Stimulated activated CD8-positive, alpha-beta memory T cell treated with anti-CD3 and anti-CD28 coated beads, Interleukin-7, amount 100 ng/mL, for 4 hours (primary cell): ENCODE results near the gene HRC.
"Not testable (repeated sequence)": the region's sequence is repeated elsewhere in the genome, so short reads cannot be mapped to it uniquely, and the experiment has no call there.

ENCODE experiments used
- DNase-seq, 2 donors: peaks; one replicate each; pipeline ENCODE4 v3.0.0-alpha.2; 2020; ENCODE audit warnings: low read depth in 2 of 2

The HRC gene

GRCh38 chr19:49135686-49136085 is 19.5 kb downstream of the HRC start:
- no peak for DNase-seq

DNA sequence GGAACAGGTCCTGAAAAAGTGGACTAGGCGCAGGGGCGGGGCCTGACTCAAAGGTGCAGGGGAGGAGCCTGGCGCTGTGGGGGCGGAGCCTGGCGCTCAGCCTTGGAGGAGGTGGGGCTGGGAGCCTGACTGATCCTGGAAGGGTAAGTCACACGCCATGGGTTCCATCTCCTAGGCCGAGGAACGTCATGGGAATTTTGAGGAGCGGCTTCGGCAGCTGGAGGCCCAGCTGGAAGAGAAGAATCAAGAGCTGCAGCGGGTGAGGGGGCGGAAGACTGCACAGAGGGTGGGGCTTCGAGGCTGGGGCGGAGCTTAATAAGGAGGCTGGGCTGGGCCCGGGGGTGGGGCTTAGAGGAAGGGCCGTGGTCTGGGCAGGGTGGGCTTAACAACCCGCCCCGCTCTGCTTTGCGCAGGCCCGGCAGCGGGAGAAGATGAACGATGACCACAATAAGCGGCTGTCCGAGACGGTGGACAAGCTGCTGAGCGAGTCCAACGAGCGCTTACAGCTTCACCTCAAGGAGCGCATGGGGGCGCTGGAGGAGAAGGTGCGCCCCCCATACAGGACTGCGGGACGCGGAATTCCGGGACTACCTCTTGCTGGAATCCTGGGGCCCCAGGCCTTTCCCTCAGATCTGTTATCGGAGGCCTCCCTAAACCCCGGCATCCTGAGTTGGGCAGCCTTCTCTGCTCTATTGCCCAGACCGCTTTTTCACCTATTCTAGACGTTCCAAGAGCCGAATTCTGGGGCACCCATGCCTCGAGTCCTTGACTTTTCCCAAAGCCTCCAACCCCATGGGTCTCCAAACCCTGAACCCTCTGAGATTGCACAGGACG is 21.4 kb downstream of the HRC start:
- no peak for DNase-seq

DNA sequence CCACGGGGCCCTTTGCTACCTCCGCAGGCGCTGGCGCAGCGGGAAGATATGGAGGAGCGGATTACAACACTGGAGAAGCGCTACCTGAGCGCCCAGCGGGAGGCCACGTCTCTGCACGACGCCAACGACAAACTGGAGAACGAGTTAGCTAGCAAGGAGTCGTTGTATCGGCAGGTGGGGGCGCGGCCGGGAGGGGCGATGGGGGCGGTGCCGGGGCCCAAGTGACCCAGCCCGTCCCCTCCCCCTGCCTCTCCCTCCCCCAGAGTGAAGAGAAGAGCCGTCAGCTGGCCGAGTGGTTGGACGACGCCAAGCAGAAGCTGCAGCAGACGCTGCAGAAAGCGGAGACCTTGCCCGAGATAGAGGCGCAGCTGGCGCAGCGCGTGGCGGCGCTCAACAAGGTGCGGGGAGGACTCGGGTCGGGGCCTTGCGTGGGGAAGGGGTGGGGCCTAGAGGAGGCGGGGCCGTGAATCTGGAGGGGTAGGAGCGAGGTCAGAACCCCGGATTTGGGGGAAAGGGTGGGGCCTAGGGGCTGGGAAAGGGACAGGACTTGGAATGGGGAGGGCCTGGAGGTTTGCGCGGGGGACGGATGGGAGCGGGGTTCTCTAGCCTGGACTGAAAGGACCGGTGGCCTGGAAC is 22.1 kb downstream of the HRC start:
- DNase-seq, result no peak

- no peak for DNase-seq
These were observed 24.9 kb downstream of the HRC start for GRCh38 chr19:49130325-49130724.

DNA sequence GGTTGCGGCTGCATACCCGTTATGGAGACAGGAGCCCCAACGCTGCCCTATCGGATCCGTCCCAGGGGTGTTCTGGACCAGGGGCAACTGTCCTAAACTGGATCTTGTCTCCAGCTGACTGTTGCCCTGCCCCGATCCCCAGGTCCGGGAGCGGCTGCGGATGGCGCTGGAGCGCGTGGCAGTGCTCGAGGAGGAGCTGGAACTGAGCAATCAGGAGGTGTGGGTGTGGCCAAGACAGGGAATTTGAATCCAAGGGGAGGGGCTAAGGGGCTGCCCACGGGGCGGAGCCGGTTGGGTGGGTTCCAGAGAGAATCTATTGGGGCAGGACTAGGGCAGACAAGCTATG is 26.0 kb downstream of the HRC start:
- DNase-seq, result no peak

DNA sequence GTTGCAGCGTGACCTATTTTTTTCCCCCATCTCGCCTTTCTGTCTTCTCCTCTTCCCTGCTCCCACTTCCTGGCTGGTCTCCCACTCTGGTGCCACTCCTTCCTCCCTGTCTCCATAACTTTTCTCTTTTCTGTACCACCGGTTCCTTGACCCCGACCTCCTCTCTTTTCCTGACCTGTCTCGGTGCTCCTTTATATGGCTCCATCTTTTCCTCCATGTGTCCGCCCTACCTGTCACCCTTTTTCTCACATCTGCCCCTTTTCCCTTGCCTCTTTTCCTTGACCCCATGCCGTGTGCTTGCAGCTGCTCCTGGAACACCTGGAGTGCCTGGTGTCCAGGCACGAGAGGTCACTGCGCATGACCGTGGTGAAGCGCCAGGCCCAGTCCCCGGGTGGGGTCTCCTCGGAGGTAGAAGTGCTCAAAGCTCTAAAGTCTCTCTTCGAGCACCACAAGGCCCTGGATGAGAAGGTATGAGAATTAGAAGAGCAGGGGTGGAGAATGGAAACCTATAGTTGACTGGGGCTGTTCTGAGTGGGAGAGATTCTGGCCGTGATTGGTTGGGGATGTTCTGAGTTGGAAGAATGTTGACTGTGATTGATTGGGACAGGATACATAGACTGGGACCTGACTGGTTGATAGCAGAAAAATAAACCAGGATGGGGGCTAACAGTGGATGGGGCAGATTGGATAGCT is 26.5 kb downstream of the HRC start:
- no peak for DNase-seq

DNA sequence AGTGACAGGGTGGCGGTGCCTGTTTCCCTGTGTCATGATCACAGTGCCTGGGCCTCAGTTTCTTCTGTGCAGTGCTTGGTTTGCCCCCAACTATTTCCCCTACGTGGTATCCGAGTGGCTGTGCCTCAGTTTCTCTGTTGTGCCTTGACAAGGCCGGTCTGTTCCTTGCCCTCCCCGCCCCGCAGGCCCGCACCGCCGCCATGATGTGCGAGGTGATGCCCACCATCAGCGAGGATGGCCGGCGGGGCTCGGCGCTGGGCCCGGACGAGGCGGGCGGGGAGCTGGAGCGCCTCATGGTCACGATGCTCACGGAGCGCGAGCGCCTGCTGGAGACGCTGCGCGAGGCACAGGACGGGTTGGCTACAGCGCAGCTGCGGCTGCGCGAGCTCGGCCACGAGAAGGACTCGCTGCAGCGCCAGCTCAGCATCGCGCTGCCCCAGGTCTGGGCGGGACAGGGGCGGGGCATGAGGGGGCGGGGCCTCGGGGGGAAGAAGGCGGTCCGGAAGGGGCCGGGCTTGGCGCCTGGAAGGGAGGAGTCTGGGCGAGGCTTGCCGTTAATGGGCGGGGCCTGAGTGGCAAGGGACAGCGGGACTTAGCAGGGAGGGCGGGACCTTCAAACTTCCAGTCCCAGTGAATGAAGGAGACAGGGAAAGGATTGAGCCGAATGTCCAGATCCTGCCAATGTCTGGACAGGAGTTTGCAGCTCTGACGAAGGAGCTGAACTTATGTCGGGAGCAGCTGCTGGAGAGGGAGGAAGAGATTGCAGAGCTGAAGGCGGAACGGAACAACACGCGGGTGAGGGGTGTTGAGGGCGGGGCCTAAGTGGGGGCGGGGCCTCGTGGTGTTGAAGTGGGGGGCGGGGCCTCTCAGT is 27.3 kb downstream of the HRC start:
- DNase-seq, result peak; percentile 88 to 90

DNA sequence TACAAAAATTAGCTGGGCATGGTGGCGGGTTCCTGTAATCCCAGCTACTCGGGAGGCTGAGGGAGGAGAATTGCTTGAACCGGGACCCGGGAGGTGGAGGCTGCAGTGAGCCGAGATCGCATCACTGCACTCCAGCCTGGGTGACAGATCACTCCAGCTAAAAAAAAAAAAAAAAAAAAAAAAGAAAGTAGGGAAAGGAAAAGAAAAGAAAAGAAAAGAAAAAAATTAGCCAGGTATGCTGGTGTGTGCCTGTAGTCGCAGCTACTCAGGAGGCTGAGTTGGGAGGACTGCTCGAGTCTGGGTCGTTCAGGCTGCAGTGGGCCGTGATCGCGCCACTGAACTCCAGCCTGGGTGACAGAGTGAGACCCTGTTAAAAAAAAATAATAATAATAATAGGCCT is 28.0 kb downstream of the HRC start:
- DNase-seq, result not testable (repeated sequence)

DNA sequence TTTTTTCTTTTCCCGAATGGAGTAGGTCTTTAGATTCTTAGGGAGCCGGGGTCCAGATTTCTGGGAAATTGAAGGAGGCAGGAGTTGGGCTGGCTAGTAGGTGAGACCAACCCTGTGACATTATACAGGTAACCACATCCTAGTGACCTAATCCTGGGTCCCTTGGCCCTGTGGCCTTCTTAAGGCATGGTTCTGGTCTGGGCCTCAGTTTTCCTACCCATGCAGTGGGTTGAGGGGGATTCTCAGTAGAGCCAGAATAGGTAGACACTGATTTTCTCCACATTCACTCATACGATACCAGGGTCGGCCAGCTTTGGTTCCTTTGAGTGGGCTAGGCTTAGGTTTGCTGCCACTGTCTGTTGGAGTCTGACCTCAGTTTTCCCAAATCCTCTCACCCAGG is 28.6 kb downstream of the HRC start:
- no peak for DNase-seq

DNA sequence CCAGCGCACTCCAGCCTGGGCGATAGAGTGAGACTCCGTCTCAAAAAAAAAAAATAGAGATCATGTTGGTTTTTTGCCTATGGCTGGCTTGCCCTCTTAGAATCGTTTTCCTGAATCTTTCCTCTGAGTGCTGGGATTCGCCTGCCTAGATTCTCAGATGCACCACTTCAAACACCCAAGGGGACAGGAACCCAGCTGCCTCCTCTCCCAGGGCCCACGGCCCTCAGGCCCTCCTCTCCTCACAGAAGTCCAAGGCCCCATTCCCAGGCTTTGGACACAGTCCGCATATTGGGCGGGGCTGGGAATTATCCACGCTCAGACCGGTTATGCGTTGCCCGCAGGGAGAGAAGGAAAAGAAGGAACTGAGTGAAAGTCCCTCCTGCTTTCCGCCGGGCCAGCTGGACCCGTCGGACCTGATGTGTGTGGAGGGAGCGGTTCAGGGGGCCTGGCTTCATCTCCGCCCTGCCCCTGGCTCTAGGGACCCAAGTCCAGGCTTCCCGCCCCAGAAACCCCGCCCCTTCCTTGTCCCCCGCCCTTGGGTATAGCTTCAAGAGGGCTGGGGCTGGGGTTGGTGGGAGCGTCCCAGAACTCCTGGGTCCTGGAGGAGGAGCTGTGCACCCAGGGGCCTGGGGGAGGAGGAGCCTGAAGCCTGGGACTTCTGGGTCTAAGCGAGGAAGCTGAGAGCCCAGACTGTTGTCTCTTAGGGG is 30.0 kb downstream of the HRC start:
- DNase-seq, result no peak

- not testable (repeated sequence) for DNase-seq
These were observed 31.9 kb downstream of the HRC start for GRCh38 chr19:49123285-49123684.

DNA sequence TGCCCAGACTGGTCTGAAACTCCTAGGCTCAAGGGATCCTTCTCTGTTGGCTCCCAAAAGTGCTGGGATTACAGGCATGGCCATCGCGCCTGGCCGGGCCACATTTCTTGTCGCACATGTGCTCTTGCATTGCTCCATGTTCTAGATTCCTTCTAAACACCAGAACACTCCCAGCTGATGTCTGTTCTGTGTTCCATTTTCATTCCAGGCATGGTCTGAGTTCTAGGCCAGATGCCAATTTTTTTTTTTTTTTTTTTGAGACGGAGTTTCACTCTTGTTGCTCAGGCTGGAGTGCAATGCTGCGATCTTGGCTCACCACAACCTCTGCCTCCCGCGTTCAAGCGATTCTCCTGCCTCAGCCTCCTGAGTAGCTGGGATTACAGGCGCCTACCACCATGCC is 33.4 kb downstream of the HRC start:
- not testable (repeated sequence) for DNase-seq

- DNase-seq, result no peak
These were observed 34.3 kb downstream of the HRC start for GRCh38 chr19:49120868-49121267.

- DNase-seq, result no peak
These were observed 34.9 kb downstream of the HRC start for GRCh38 chr19:49120325-49120683.

DNA sequence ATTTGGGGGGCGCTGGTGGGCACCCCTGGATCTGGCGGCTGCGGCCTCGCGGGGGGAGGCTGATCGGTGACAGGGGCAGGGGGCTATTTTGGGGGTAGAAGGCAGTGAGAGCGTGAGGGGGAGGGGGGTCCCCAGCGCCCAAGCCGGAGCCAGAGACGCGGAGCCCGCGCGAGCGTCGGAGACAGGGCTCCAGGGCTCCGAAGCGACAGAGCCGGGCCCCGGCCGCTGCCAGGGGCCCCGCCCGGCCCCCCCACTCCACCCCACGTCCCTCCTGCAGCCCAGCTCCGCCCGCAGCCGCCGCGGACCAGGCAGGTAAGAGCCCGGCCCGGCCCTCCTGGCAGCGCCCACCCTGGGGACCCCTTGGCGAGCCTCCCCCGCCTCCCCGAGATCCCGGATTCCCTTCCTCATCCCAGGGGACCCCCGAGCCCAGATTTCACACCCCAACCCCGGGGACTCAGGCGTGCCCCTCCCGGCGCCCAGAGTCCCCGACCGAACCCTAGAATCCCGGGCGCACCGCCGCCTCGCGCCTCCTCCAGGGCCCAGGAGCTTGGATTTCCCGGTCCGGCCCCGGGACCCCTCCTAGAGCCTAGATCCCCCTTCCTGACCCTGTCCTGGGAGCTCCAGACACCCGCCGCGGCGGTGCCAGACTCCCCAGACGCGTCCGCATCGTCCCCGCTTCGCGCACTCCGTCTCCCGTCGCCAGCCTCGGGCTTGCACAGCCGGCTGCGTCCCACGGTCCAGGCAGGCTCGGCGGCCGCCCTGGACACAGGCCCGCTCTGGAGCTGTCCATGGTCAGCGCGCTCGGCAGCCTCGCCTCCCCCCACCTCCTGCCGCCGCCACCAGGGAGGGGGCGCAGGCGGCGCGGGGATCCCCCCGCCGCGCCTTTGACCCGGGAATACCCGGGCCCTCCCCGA is 35.5 kb downstream of the HRC start, which contains the start of gene PPFIA3:
TSS of gene PPFIA3 (plus strand) at position 134 of the 914 bp plus-strand sequence. CDS start 8,330 bp downstream, outside the sequence.
- DNase-seq, result peak in 1 of 2 donors; percentile 13

DNA sequence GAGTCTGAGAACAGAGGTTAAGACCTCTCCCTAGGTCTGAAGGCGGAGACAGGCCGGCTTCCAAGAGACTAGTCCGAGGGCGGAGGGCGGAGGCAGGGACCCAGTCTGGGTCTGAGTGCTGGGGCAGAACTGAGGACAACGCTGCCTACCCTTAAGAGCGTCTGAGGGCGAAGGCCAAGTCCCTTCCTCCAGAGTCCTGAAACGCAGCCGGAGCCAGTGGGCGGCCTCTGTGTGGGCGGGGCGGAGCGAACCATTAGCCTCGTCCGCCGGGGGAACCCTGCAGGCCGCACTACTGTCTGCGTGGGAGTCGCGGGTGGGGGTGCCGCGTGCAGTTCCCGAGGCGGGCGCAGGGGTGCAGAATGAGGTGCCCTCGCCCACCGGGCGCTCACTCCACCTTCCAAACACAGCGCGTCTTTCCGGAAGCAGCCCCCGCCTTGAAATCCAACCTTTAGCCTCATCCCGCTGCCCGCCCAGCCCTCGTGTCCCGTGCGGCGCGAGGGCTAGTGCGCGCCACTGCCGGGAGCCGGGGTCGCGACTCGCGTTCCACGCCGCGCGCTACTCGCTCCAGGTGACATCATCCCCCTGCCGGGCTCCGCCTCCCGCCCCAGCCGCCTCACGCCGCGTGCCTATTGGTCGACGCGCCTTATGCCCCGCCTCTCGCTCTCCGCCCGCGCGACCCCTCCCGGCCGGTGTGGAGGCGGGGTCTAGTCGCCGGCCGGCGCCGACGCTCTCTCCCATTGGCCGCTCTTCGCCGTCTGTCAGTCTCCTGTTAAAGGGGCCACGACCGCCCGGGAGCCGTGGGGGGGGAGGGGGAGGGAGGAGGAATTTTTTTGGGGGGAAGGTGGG is 36.4 kb downstream of the HRC start, which contains the start of gene C19orf73:
TSS of gene C19orf73 (minus strand) at position 579 of the 846 bp plus-strand sequence. CDS start at position 458, 121 bp downstream.
- DNase-seq, result peak; percentile 88 to 93

- no peak for DNase-seq
These were observed 37.3 kb downstream of the HRC start for GRCh38 chr19:49117677-49118564.

- no peak for DNase-seq
These were observed 38.7 kb downstream of the HRC start for GRCh38 chr19:49116544-49116943.
